GM23248 (cell line): ENCODE data around the gene DNASE1L2.

Experiments used
- EZH2 ChIP-seq: fragments of 200-600 bp; sonication (generic); IDR thresholded peaks from 2 replicates; pipeline ENCODE4 v1.6.1; 2018; ENCODE audit warnings: antibody characterized with exemption, mild to moderate bottlenecking; ENCODE audit not compliant: insufficient read depth, poor library complexity, severe bottlenecking
- EZH2phosphoT487 ChIP-seq: fragments of 200-600 bp; sonication (generic); IDR thresholded peaks from 2 replicates; pipeline ENCODE4 v1.6.1; 2018; ENCODE audit warnings: antibody characterized with exemption, moderate library complexity, mild to moderate bottlenecking, low read depth; ENCODE audit not compliant: insufficient read depth

GRCh38 chr16:2229632-2230250 lies 6.5 kb upstream of the DNASE1L2 start:
- TF ChIP-seq EZH2phosphoT487 (no peak), EZH2 (no peak)
